Amniotic stem cell (primary cell): Measurements from ENCODE around the gene ALDOB.

Experiments used
- DNase-seq: peaks from one replicate; lab custom pipeline; 2025; lab: John Stamatoyannopoulos, UW

Gene ALDOB

GRCh38 chr9:101383361-101383760 is 52.2 kb downstream of the ALDOB start:
- no peak for DNase-seq

- DNase-seq = no peak
These were observed 53.7 kb downstream of the ALDOB start for GRCh38 chr9:101381833-101382342.

- no peak for DNase-seq
These were observed 54.5 kb downstream of the ALDOB start for GRCh38 chr9:101381118-101381517.

GRCh38 chr9:101380295-101380694 is 55.3 kb downstream of the ALDOB start:
- no peak for DNase-seq

- DNase-seq = no peak
These were observed 59.3 kb downstream of the ALDOB start for GRCh38 chr9:101376111-101376848.

GRCh38 chr9:101375546-101375945 is 60.0 kb downstream of the ALDOB start:
- DNase-seq = no peak

- no peak for DNase-seq
These were observed 63.1 kb downstream of the ALDOB start for GRCh38 chr9:101372327-101373118.

- DNase-seq = no peak
These were observed 63.8 kb downstream of the ALDOB start for GRCh38 chr9:101371813-101372212.
